ENCODE data around the gene VPS4A.
"Not testable (repeated sequence)": the region's sequence is repeated elsewhere in the genome, so short reads cannot be mapped to it uniquely, and the experiment has no call there.

Gene VPS4A

GRCh38 chr16:69293401-69293800, 17.7 kb upstream of the VPS4A start:
- no peak for TF ChIP-seq CTCF (IDR thresholded peaks at IDR 0.05; ENCODE audit: control insufficient read depth, insufficient read depth, low read depth, low read length, missing control alignments)
- no peak overlapping the region for H3K4me3 ChIP-seq (ENCODE audit: control insufficient read depth, low read depth, low read length)
- no peak for DNase-seq (ENCODE audit: low read depth)

DNA sequence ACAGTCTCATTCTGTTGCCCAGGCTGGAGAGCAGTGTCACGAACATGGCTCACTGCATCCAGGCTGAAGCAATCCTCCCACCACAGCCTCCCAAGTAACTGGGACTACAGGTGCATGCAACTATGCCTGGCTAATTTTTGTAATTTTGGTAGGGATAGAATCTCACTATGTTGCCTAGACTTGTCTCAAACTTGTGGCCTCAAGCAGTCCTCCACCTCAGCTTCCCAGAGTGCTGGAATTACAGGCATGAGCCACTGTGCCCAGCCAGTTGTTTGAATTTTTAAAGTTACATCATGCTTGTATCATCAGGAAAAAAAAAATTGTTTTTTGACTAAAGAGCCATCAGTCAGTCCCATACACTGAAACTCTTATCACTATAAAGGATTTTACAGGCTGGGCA, 17.1 kb upstream of the VPS4A start:
- H3K4me3 ChIP-seq (ENCODE audit: control insufficient read depth, low read depth, low read length), result no peak overlapping the region
- no peak for TF ChIP-seq CTCF (IDR thresholded peaks at IDR 0.05; ENCODE audit: control insufficient read depth, insufficient read depth, low read depth, low read length, missing control alignments)
- no peak for DNase-seq (ENCODE audit: low read depth)

GRCh38 chr16:69296771-69297170, 14.4 kb upstream of the VPS4A start:
- H3K4me3 ChIP-seq (ENCODE audit: control insufficient read depth, low read depth, low read length); DNase-seq (ENCODE audit: low read depth): not testable (repeated sequence)

- H3K4me3 ChIP-seq (ENCODE audit: control insufficient read depth, low read depth, low read length), result no peak overlapping the region
- no peak for TF ChIP-seq CTCF (IDR thresholded peaks at IDR 0.05; ENCODE audit: control insufficient read depth, insufficient read depth, low read depth, low read length, missing control alignments)
- DNase-seq (ENCODE audit: low read depth), result no peak
Observed at GRCh38 chr16:69298261-69298660, 12.9 kb upstream of the VPS4A start.

DNA sequence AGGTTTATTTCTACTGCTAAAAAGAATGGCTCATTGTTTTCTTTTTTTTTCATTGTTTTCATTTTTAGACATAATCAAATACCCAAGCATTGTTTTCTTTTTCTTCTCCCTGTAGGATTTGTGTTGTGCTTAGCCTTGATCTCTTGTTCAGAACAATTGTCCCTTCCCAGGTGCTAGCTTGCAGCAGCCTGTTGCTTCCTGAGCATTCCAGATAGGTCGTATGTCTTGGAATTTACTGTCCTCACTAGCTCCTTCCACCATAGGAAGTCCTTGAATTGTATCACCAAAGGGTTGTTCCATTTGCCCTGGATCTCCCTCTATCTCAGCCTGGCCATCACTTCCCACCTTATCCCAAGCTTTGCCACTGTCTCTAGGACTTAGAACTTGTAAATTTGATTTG, 10.0 kb upstream of the VPS4A start:
- TF ChIP-seq CTCF (IDR thresholded peaks at IDR 0.05; ENCODE audit: control insufficient read depth, insufficient read depth, low read depth, low read length, missing control alignments), result no peak
- no peak for DNase-seq (ENCODE audit: low read depth)
- H3K4me3 ChIP-seq (ENCODE audit: control insufficient read depth, low read depth, low read length), result no peak overlapping the region

- no peak for DNase-seq (ENCODE audit: low read depth)
- no peak for TF ChIP-seq CTCF (IDR thresholded peaks at IDR 0.05; ENCODE audit: control insufficient read depth, insufficient read depth, low read depth, low read length, missing control alignments)
- no peak overlapping the region for H3K4me3 ChIP-seq (ENCODE audit: control insufficient read depth, low read depth, low read length)
Observed at GRCh38 chr16:69301861-69302260, 9.3 kb upstream of the VPS4A start.

DNA sequence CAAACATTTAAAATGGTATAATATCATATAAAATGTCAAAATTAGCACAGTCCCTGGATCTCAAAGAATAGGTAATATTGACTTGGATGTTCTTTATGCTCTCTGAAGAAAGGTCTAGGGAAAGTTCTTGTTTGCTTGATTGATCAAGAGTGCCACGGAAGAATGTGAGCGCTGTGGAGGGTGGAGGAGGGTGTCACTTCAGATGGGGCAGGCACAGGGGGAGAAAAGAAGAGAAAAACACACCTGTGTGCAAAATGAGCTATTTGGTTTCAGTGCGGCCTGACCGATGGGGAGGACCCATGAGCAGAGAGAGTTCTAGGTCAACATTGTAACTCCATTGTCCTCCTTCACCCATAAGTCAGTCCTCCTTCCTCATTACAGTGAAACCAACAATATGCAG, 8.8 kb upstream of the VPS4A start:
- DNase-seq (ENCODE audit: low read depth), result no peak
- H3K4me3 ChIP-seq (ENCODE audit: control insufficient read depth, low read depth, low read length), result no peak overlapping the region
- no peak for TF ChIP-seq CTCF (IDR thresholded peaks at IDR 0.05; ENCODE audit: control insufficient read depth, insufficient read depth, low read depth, low read length, missing control alignments)
